HepG2 (cell line): Measurements from ENCODE around the gene ZFR. TPM values are rescaled to one million over a fixed set of nuclear protein-coding genes. Genes with fewer than 3 reads are reported as not detected.

Experiments used
- ATF2 ChIP-seq: sonication (generic); formaldehyde crosslinking; IDR thresholded peaks from 2 replicates; pipeline ENCODE4 v1.4.0; 2020; ENCODE audit warnings: missing genetic modification reagents
- ATF7 ChIP-seq, 2 experiments: fragments of 450-650 bp in 1 of 2; sonication (generic) in 1 of 2; formaldehyde crosslinking in 1 of 2; IDR thresholded peaks; 2 replicates each; pipeline versions ENCODE4 v1.4.0 to v1.6.1; 2016 to 2020; ENCODE audit warnings: antibody characterized with exemption in 1 of 2, mild to moderate bottlenecking in 1 of 2, missing genetic modification reagents in 1 of 2
- FOXC1 ChIP-seq: sonication (generic); formaldehyde crosslinking; IDR thresholded peaks from 2 replicates; pipeline ENCODE4 v1.8.0; 2022; ENCODE audit warnings: mild to moderate bottlenecking, missing genetic modification reagents, borderline replicate concordance
- KLF6 ChIP-seq: IDR thresholded peaks from 2 replicates; pipeline ENCODE4 v1.8.0; 2016; ENCODE audit warnings: missing biosample characterization, missing genetic modification reagents
- MAFF ChIP-seq: IDR thresholded peaks from 2 replicates; pipeline ENCODE4 v1.6.1; 2011; ENCODE audit warnings: low read depth, low read length, improper control_type of control experiment
- MAFK ChIP-seq, 2 experiments: IDR thresholded peaks in 1 of 2; conservative IDR thresholded peaks in 1 of 2; 2 replicates each; pipeline ENCODE4 v1.6.1; 2011; ENCODE audit warnings: improper control_type of control experiment in 2 of 2, low read length in 2 of 2
- RCOR2 ChIP-seq: IDR thresholded peaks from 2 replicates; pipeline ENCODE4 v1.6.1; 2016; ENCODE audit warnings: missing biosample characterization, missing genetic modification reagents
- RXRA ChIP-seq: sonication (generic); formaldehyde crosslinking; IDR thresholded peaks from 2 replicates; pipeline ENCODE4 v1.5.1; 2020; ENCODE audit warnings: missing genetic modification reagents
- SNAI1 ChIP-seq: sonication (generic); formaldehyde crosslinking; IDR thresholded peaks from 2 replicates; pipeline ENCODE4 v1.5.0; 2020; ENCODE audit warnings: mild to moderate bottlenecking, missing genetic modification reagents, borderline replicate concordance
- TAF15 ChIP-seq: fragments of 200-400 bp; formaldehyde crosslinking; IDR thresholded peaks from one replicate; pipeline ENCODE4 v1.6.1; 2018; ENCODE audit warnings: mild to moderate bottlenecking, low read depth, low read length; ENCODE audit not compliant: poor library complexity, severe bottlenecking
- ZBTB21 ChIP-seq: sonication (generic); formaldehyde crosslinking; IDR thresholded peaks from 2 replicates; pipeline ENCODE4 v1.4.0; 2020; ENCODE audit warnings: missing genetic modification reagents
- ZC3H4 ChIP-seq: sonication (generic); formaldehyde crosslinking; IDR thresholded peaks from 2 replicates; pipeline ENCODE4 v1.4.0; 2020; ENCODE audit warnings: missing genetic modification reagents, borderline replicate concordance
- ZKSCAN1 ChIP-seq: fragments of 150-350 bp; IDR thresholded peaks from 2 replicates; pipeline ENCODE4 v1.6.1; 2014; ENCODE audit warnings: low read length
- ZNF547 ChIP-seq: sonication (generic); formaldehyde crosslinking; IDR thresholded peaks from 2 replicates; pipeline ENCODE4 v1.5.1; 2020; ENCODE audit warnings: mild to moderate bottlenecking, missing genetic modification reagents
- ZNF572 ChIP-seq: sonication (generic); formaldehyde crosslinking; IDR thresholded peaks from 2 replicates; pipeline ENCODE4 v1.5.1; 2020; ENCODE audit warnings: mild to moderate bottlenecking, missing genetic modification reagents
- ZNF704 ChIP-seq: sonication (generic); formaldehyde crosslinking; IDR thresholded peaks from 2 replicates; pipeline ENCODE4 v1.8.1; 2023; ENCODE audit warnings: mild to moderate bottlenecking, inconsistent platforms, moderate library complexity, missing genetic modification reagents, borderline replicate concordance
- polyA plus RNA-seq, 8 experiments: library from polyadenylated mRNA; depleted of rRNA in 3 of 8; stranded (reverse) in 7 of 8; unstranded in 1 of 8; fragments of >200 nt; fragmentation: Illumina TruSeq in 4 of 8; extraction: Trizol in 4 of 8; gene quantifications; 2 replicates each; pipeline versions ENCODE4 v1.2.1 to v1.2.3, GENCODE V29; 2011 to 2016; ENCODE audit warnings: low read depth in 4 of 8, missing spikeins in 1 of 8, mixed read lengths in 1 of 8; ENCODE audit not compliant: insufficient read depth in 1 of 8
- total RNA-seq, 5 experiments: library from RNA; depleted of rRNA; stranded (reverse); fragments of >200 nt; fragmentation: Illumina TruSeq; extraction: Trizol; gene quantifications; 2 replicates each; pipeline ENCODE4 v1.2.3, GENCODE V29; 2016; ENCODE audit warnings: low read depth in 1 of 5
- TF ChIP-seq, protein P1 (sequence below): sonication (generic); formaldehyde crosslinking; IDR thresholded peaks from 2 replicates; pipeline ENCODE4 v1.4.0; 2020; ENCODE audit warnings: low read depth, mild to moderate bottlenecking, missing genetic modification reagents
- TF ChIP-seq, protein P2 (sequence below): sonication (generic); formaldehyde crosslinking; IDR thresholded peaks from 2 replicates; pipeline ENCODE4 v1.8.0; 2022; ENCODE audit warnings: missing genetic modification reagents, mild to moderate bottlenecking, inconsistent platforms, borderline replicate concordance
- TF ChIP-seq, protein P3 (sequence below): IDR thresholded peaks from 2 replicates; pipeline ENCODE4 v1.6.1; 2012; ENCODE audit warnings: low read depth, low read length, improper control_type of control experiment
- TF ChIP-seq, protein P4 (sequence below): sonication (generic); formaldehyde crosslinking; IDR thresholded peaks from 2 replicates; pipeline ENCODE4 v1.8.0; 2022; ENCODE audit warnings: mild to moderate bottlenecking, missing genetic modification reagents, moderate library complexity

ZFR gene
- total and polyA plus RNA-seq, 2 of the 13 experiments (the other 11 are each of a cell fraction or from before 2014, with no cell fraction given): 89.0 to 92.8 TPM

- TF ChIP-seq, protein P1, sequence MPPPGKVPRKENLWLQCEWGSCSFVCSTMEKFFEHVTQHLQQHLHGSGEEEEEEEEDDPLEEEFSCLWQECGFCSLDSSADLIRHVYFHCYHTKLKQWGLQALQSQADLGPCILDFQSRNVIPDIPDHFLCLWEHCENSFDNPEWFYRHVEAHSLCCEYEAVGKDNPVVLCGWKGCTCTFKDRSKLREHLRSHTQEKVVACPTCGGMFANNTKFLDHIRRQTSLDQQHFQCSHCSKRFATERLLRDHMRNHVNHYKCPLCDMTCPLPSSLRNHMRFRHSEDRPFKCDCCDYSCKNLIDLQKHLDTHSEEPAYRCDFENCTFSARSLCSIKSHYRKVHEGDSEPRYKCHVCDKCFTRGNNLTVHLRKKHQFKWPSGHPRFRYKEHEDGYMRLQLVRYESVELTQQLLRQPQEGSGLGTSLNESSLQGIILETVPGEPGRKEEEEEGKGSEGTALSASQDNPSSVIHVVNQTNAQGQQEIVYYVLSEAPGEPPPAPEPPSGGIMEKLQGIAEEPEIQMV: no peak
- no peak for TF ChIP-seq KLF6 (CRISPR knock-in tag)
- no peak for TF ChIP-seq MAFF
- TF ChIP-seq ZKSCAN1: no peak
- no peak for TF ChIP-seq SNAI1
- TF ChIP-seq, protein P2, sequence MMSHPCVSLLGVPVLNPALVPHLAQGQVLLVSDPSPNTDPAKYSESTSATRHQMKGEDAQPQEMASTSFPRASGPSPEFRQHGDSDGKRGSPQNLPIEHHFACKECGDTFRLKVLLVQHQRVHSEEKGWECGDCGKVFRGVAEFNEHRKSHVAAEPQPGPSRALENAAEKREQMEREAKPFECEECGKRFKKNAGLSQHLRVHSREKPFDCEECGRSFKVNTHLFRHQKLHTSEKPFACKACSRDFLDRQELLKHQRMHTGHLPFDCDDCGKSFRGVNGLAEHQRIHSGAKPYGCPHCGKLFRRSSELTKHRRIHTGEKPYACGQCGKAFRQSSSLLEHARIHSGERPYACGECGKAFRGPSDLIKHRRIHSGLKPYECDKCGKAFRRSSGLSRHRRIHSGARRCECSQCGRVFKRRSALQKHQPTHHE (CRISPR knock-in tag): no peak
- no peak for TF ChIP-seq ZNF572 (CRISPR knock-in tag)
- no peak for TF ChIP-seq ZBTB21 (CRISPR knock-in tag)
- no peak for TF ChIP-seq ATF2 (CRISPR knock-in tag)
- TF ChIP-seq, protein P3, sequence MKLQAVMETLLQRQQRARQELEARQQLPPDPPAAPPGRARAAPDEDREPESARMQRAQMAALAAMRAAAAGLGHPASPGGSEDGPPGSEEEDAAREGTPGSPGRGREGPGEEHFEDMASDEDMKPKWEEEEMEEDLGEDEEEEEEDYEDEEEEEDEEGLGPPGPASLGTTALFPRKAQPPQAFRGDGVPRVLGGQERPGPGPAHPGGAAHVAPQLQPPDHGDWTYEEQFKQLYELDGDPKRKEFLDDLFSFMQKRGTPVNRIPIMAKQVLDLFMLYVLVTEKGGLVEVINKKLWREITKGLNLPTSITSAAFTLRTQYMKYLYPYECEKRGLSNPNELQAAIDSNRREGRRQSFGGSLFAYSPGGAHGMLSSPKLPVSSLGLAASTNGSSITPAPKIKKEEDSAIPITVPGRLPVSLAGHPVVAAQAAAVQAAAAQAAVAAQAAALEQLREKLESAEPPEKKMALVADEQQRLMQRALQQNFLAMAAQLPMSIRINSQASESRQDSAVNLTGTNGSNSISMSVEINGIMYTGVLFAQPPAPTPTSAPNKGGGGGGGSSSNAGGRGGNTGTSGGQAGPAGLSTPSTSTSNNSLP: no peak
- no peak for TF ChIP-seq ZNF547 (CRISPR knock-in tag)
- TF ChIP-seq TAF15: no peak
- TF ChIP-seq FOXC1: no peak; the same call in 1 of the 2 replicates
- no peak for TF ChIP-seq ATF7 (IDR thresholded peaks at IDR 0.05)
- no peak for TF ChIP-seq ATF7 (CRISPR knock-in tag; IDR thresholded peaks at IDR 0.05)
- no peak for TF ChIP-seq ZC3H4
- no peak for TF ChIP-seq ZNF704
- no peak for TF ChIP-seq RXRA (CRISPR knock-in tag)
- no peak for TF ChIP-seq MAFK (conservative IDR thresholded peaks at IDR 0.05 in 1 of 2, IDR thresholded peaks at IDR 0.05 in 1 of 2; ENCODE audit: low read length in 2 of 2)
- no peak for TF ChIP-seq RCOR2 (CRISPR knock-in tag)
- TF ChIP-seq, protein P4, sequence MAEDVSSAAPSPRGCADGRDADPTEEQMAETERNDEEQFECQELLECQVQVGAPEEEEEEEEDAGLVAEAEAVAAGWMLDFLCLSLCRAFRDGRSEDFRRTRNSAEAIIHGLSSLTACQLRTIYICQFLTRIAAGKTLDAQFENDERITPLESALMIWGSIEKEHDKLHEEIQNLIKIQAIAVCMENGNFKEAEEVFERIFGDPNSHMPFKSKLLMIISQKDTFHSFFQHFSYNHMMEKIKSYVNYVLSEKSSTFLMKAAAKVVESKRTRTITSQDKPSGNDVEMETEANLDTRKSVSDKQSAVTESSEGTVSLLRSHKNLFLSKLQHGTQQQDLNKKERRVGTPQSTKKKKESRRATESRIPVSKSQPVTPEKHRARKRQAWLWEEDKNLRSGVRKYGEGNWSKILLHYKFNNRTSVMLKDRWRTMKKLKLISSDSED: no peak
Observed at GRCh38 chr5:32314658-32315057, 129.9 kb downstream of the ZFR start (continued).
